Activated naive CD4-positive, alpha-beta T cell treated with anti-CD3 and anti-CD28 coated beads for 36 hours (primary cell): Measurements from ENCODE around the gene ZBTB7C. TPM values are rescaled to one million over a fixed set of nuclear protein-coding genes. Genes with fewer than 3 reads are reported as not detected.

Experiments
- CTCF ChIA-PET: fragments of 350-600 bp; sonication (Branson Sonifier 250); formaldehyde crosslinking; loops from one replicate; lab custom pipeline; 2021; ENCODE audit warnings: antibody characterized with exemption; lab: Charles Lee
- DNase-seq: peaks from one replicate; pipeline ENCODE4 v3.0.0-alpha.2; 2020
- H3K27ac Mint-ChIP-seq: one replicate; pipeline ENCODE4 v1.8.0; 2021; ENCODE audit warnings: mild to moderate bottlenecking, mixed read lengths
- H3K27me3 Mint-ChIP-seq: one replicate; pipeline ENCODE4 v1.8.0; 2021; ENCODE audit warnings: low read depth, mixed read lengths
- H3K36me3 Mint-ChIP-seq: one replicate; pipeline ENCODE4 v1.8.0; 2021; ENCODE audit warnings: low read depth, mixed read lengths
- H3K4me1 Mint-ChIP-seq: one replicate; pipeline ENCODE4 v1.8.0; 2021; ENCODE audit warnings: low read depth, mixed read lengths
- H3K4me3 Mint-ChIP-seq: one replicate; pipeline ENCODE4 v1.8.0; 2021; ENCODE audit warnings: mild to moderate bottlenecking, moderate library complexity, mixed read lengths
- H3K9me3 Mint-ChIP-seq: one replicate; pipeline ENCODE4 v1.8.0; 2021; ENCODE audit warnings: mixed read lengths
- intact Hi-C: fragments of 100-400 bp; cut with micrococcal nuclease; formaldehyde crosslinking; loops from one replicate; pipeline ENCODE4 v1.15.1; 2023
- total RNA-seq, 2 experiments: library from RNA; stranded (reverse); gene quantifications; one replicate each; pipeline ENCODE4 v1.2.3, GENCODE V29; 2021

The ZBTB7C gene
- total RNA-seq, 2 experiments from 2014 or later: not detected

- H3K4me3 Mint-ChIP-seq: no peak overlapping the region
- intact Hi-C loops: no loop called here
- no peaks in the 10 kb centered on the region for H3K36me3 Mint-ChIP-seq
- H3K27ac Mint-ChIP-seq: no peak overlapping the region
- DNase-seq: no peak
- no peaks in the 10 kb centered on the region for H3K9me3 Mint-ChIP-seq
- CTCF ChIA-PET: no interaction called here
- H3K4me1 Mint-ChIP-seq: no peaks in the 10 kb centered on the region
- peaks cover 2% of the 10 kb centered on the region for H3K27me3 Mint-ChIP-seq
Measured at GRCh38 chr18:48172226-48173006, 236.8 kb downstream of the ZBTB7C start.

GRCh38 chr18:48171490-48172188 lies 237.5 kb downstream of the ZBTB7C start:
- Mint-ChIP-seq H3K4me3 (no peak overlapping the region), H3K36me3 (no peaks in the 10 kb centered on the region), H3K4me1 (peaks cover 4% of the 10 kb centered on the region), H3K27me3 (peaks cover 2% of the 10 kb centered on the region), H3K9me3 (no peaks in the 10 kb centered on the region), H3K27ac (no peak overlapping the region)
- intact Hi-C loops: no loop called here
- CTCF ChIA-PET: no interaction called here
- DNase-seq: no peak

DNA sequence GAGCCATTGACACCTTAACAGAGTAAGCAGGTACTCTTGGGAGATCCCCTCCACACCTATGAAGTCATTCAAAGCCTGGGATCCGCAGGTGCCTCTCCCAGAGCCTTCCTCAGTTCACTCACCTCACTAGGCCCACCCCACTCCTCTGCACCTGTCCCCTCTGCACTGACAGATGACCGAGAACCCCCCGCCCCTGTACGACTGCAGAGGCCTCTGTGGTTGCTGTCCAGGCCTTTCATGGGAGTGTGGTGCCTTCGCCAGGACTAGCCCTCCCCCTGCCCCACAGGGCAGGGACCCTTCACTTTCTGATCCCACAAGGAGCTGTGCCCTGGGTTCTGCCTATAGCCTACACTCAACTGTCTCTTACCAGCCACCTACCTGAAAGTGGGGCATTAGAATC lies 238.5 kb downstream of the ZBTB7C start:
- peaks cover 4% of the 10 kb centered on the region for H3K4me1 Mint-ChIP-seq
- no peak for DNase-seq
- intact Hi-C loops: no loop called here
- H3K4me3 Mint-ChIP-seq: no peak overlapping the region
- H3K27me3 Mint-ChIP-seq: peaks cover 2% of the 10 kb centered on the region
- CTCF ChIA-PET: no interaction called here
- H3K27ac Mint-ChIP-seq: no peak overlapping the region
- H3K9me3 Mint-ChIP-seq: no peaks in the 10 kb centered on the region
- no peaks in the 10 kb centered on the region for H3K36me3 Mint-ChIP-seq

DNA sequence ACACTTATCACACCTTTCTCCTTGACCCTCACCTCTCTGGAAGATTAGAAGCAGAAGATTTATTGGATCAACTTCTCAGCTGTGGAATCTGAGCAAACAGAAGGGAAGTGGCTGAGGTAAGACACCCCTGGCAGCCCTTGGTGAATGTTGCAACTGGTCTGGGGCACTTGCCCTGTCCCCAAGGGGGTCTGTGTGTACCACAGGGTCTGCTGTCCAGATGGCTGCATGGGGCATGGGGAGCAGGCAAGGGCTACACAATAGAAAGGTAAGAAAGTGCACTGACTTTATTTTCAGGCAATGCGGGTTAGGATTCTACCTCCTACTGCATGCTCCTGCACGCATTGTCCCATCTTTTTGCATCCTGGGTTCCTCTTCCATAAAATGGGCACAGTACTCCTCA lies 240.3 kb downstream of the ZBTB7C start:
- no peak overlapping the region for H3K27ac Mint-ChIP-seq
- H3K4me1 Mint-ChIP-seq: peaks cover 4% of the 10 kb centered on the region
- intact Hi-C loops: loop anchor here (10.0 kb wide), 1 partner anchor 246 kb away; no protein-coding TSS in a partner anchor
- CTCF ChIA-PET: no interaction called here
- H3K4me3 Mint-ChIP-seq: no peak overlapping the region
- H3K36me3 Mint-ChIP-seq: no peaks in the 10 kb centered on the region
- peaks cover 6% of the 10 kb centered on the region for H3K27me3 Mint-ChIP-seq
- no peak for DNase-seq
- H3K9me3 Mint-ChIP-seq: no peaks in the 10 kb centered on the region

DNA sequence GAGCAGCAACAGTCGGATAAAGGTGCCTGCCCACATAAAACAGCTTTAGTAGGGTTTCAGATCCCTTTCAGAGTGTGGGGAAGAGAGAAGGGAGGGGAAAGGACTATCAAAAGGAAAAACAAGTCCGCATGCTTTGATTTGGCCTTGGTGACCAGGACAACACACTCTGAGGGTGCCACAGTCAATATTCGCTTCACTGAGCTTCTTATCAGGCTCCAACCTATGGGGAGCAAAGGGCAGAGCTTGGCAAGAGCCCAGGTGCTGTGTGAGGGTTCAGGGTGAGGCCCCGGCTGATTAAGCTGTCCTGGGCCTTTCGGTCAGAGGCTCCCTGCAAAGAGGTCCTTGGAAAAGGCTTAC lies 241.3 kb downstream of the ZBTB7C start:
- Mint-ChIP-seq H3K9me3 (no peaks in the 10 kb centered on the region), H3K27ac (no peak overlapping the region), H3K36me3 (no peaks in the 10 kb centered on the region), H3K4me3 (no peak overlapping the region), H3K4me1 (peaks cover 4% of the 10 kb centered on the region), H3K27me3 (peaks cover 9% of the 10 kb centered on the region)
- CTCF ChIA-PET: no interaction called here
- intact Hi-C loops: loop anchor here (10.0 kb wide), 1 partner anchor 247 kb away; no protein-coding TSS in a partner anchor
- DNase-seq: no peak

GRCh38 chr18:48166336-48166875 lies 242.8 kb downstream of the ZBTB7C start:
- DNase-seq: no peak
- H3K27ac Mint-ChIP-seq: no peak overlapping the region
- H3K4me1 Mint-ChIP-seq: peaks cover 4% of the 10 kb centered on the region
- CTCF ChIA-PET: interaction anchor here (1.4 kb wide), 1 partner anchor 23 kb away, joined by 3 read pairs; no protein-coding TSS in a partner anchor
- H3K27me3 Mint-ChIP-seq: peaks cover 13% of the 10 kb centered on the region
- H3K4me3 Mint-ChIP-seq: no peak overlapping the region
- no peaks in the 10 kb centered on the region for H3K9me3 Mint-ChIP-seq
- intact Hi-C loops: loop anchor here (10.0 kb wide), 1 partner anchor 248 kb away; no protein-coding TSS in a partner anchor
- H3K36me3 Mint-ChIP-seq: no peaks in the 10 kb centered on the region

DNA sequence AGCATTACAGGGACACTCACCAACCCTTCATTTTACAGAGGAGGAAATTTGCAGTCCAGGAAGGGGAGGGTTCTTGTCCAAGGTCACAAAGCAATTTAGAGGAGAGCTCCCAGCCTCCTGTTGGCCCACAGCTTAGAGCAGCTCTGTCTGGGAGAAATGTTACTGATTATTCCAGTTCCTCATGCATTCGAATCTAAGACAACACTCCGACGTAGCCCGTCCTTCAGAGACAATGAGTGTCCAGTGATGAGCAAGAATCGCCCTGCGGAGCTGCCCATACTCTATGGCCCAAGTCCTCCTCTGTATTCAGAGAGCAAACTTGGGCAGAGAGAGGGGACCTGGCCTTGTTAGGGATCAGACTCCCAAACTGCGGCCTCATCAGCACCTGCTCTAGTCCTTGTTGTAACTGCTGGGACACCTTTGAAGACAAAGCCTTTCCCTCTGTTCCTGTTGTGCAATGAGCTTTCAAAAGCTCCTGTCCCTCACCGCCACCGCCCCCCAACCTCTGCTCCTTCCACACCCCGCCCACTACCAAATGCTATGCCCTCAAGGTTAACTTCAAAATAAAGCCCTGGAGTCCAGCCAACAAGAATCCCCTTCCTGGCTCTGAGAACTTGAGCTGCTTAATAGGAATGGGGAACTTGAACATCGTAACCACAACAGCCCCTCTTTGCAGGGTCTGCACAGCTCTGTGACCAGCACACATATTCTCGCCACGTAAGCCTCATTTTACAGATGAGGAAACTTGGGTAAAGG lies 243.9 kb downstream of the ZBTB7C start:
- intact Hi-C loops: loop anchor here (10.0 kb wide), 1 partner anchor 250 kb away; no protein-coding TSS in a partner anchor
- Mint-ChIP-seq H3K4me1 (peaks cover 4% of the 10 kb centered on the region), H3K27me3 (peaks cover 16% of the 10 kb centered on the region), H3K9me3 (no peaks in the 10 kb centered on the region), H3K4me3 (no peak overlapping the region), H3K36me3 (no peaks in the 10 kb centered on the region), H3K27ac (no peak overlapping the region)
- CTCF ChIA-PET: interaction anchor here (1.4 kb wide), 1 partner anchor 22 kb away, joined by 3 read pairs; no protein-coding TSS in a partner anchor
- no peak for DNase-seq

DNA sequence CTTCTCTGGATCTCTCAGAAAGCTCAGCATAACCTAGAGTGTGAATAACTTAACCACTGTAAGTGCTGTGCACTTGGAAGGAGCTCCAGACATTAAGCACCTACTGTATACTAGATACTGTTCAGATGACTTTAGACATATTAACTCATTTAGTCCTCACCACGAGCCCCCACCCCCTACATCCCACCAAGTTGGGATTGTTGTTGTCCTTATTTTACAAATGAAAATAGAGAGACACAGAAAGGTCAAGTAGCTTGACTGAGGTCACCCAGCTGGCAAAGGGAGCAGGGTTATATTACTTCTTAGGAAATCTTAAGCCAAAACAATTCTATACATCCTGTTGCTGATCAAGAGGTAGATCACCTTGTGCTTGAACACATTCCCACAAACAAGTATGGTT lies 244.5 kb downstream of the ZBTB7C start:
- no peak overlapping the region for H3K27ac Mint-ChIP-seq
- H3K9me3 Mint-ChIP-seq: no peaks in the 10 kb centered on the region
- H3K4me3 Mint-ChIP-seq: no peak overlapping the region
- DNase-seq: no peak
- H3K27me3 Mint-ChIP-seq: peaks cover 17% of the 10 kb centered on the region
- H3K36me3 Mint-ChIP-seq: no peaks in the 10 kb centered on the region
- intact Hi-C loops: loop anchor here (10.0 kb wide), 1 partner anchor 250 kb away; no protein-coding TSS in a partner anchor
- H3K4me1 Mint-ChIP-seq: peaks cover 4% of the 10 kb centered on the region
- CTCF ChIA-PET: no interaction called here

GRCh38 chr18:48164116-48164515 lies 245.1 kb downstream of the ZBTB7C start:
- no peak overlapping the region for H3K27ac Mint-ChIP-seq
- H3K36me3 Mint-ChIP-seq: no peaks in the 10 kb centered on the region
- no peak for DNase-seq
- no peaks in the 10 kb centered on the region for H3K9me3 Mint-ChIP-seq
- CTCF ChIA-PET: no interaction called here
- intact Hi-C loops: loop anchor here (10.0 kb wide), 1 partner anchor 251 kb away; no protein-coding TSS in a partner anchor
- H3K4me3 Mint-ChIP-seq: no peak overlapping the region
- peaks cover 17% of the 10 kb centered on the region for H3K27me3 Mint-ChIP-seq
- peaks cover 4% of the 10 kb centered on the region for H3K4me1 Mint-ChIP-seq

DNA sequence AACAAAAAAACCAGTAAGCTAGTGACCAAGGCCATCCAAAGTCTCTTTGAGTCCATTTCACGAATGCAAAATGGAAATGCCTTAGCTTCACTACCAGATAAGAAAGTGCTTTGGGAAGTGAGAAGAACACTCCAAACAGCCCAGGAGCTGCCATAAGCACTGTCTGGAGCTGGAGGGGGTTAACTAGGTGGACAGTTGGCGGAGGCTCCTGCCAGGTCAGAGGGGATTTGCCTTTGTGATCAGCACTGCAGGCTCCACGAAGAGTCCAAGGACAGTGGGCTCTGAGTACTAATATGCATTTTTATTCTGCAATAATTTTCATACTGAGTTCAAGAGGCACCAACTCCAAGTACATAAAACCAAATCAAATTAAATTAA lies 245.5 kb downstream of the ZBTB7C start:
- Mint-ChIP-seq H3K27ac (no peak overlapping the region), H3K4me1 (peaks cover 4% of the 10 kb centered on the region), H3K27me3 (peaks cover 17% of the 10 kb centered on the region), H3K4me3 (no peak overlapping the region), H3K9me3 (no peaks in the 10 kb centered on the region), H3K36me3 (no peaks in the 10 kb centered on the region)
- intact Hi-C loops: loop anchor here (10.0 kb wide), 1 partner anchor 251 kb away; no protein-coding TSS in a partner anchor
- CTCF ChIA-PET: no interaction called here
- no peak for DNase-seq

DNA sequence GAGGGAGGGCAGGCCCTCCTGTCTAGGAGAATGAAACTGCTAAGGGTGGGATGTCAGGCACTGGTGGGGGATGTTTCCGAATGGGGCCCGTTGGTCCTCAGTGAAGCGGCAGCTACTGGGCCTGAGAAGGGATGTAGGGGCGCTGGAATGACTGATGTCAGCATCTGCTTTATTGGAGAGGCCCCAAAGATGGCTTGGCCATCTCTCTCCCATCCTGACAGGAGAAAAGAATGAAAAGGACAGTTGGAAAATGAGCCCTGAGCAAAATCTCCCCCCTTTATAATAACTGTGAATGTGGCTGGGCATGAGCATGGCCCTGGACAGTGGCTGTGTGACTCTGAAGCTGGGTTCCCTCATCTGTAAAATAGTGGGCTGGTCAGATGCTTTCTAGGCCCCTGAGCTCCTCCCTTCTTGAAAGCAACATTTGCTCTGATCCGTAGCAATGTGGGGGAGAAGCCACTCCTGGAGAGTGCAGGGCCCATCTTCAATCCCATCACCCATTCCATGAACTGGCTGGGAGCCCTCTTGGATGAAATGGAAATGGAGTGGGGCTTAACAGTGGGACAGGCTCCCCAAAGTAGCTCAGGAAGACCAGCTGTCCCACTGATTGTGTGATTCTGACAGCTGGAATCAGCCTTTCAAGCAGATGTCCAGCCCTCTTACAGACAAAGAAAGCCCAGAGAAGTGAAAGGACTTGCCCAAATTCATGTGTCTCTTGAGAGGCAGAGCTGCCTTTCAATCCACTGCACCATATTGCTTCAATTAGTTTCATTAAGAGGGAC lies 246.0 kb downstream of the ZBTB7C start:
- H3K27me3 Mint-ChIP-seq: peaks cover 19% of the 10 kb centered on the region
- intact Hi-C loops: loop anchor here (10.0 kb wide), 1 partner anchor 252 kb away; no protein-coding TSS in a partner anchor
- H3K4me3 Mint-ChIP-seq: no peak overlapping the region
- H3K27ac Mint-ChIP-seq: no peak overlapping the region
- no peaks in the 10 kb centered on the region for H3K9me3 Mint-ChIP-seq
- H3K4me1 Mint-ChIP-seq: peaks cover 4% of the 10 kb centered on the region
- CTCF ChIA-PET: no interaction called here
- H3K36me3 Mint-ChIP-seq: no peaks in the 10 kb centered on the region
- no peak for DNase-seq
